HG03575 (cell line): ENCODE results near the gene SYT2.
"Not testable (repeated sequence)": the region's sequence is repeated elsewhere in the genome, so short reads cannot be mapped to it uniquely, and the experiment has no call there.

ENCODE experiments used
- ATAC-seq: cut with Tn5 transposase; IDR thresholded peaks from one replicate; pipeline ENCODE4 v1.9.1; 2021; ENCODE audit not compliant: unreplicated experiment, insufficient number of reproducible peaks, low FRiP score; ENCODE audit errors: extremely low read depth

SYT2 gene

DNA sequence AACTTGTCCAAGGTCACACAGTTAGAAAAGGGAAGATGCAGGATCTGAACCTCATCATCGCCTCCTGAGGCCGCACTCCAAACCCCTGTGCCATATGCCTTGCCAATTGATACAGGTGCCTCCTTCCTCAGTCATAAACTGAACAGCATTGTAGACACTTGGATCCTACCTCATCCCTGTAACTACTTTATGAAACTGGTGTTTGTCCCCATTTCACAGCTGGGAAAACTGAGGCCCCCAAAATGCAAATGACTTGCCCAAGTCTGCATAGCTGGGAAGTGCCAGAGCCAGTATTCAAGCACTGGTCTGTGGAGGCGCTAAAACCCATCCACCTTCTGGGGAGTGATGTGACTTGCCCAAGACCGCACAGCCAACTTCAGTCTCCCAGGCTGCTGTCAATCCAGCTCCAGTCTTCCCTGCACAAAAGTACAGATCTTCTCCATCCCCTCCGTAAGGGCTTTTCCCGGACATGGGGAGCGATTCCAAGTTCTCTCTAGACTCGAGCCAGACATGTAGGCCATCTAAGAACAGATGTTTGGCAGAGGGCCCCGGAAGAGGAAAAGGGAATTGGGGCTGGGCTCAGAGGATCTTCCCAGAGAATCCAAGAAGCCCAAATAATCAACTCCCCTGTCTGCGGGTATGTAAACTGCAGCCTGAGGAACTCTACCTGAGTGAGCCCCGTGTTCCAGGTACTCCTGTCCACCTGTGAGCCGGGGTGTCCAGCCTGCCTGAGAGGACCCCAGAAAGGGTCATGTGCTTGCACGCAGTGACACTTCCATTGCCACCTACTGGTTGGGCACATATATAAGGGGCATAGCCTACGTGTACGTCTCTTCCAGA, 60.5 kb downstream of the SYT2 start:
- no peak for ATAC-seq

- no peak for ATAC-seq
Observed at GRCh38 chr1:202648605-202649226, 61.5 kb downstream of the SYT2 start.

- no peak for ATAC-seq
Observed at GRCh38 chr1:202645097-202645476, 65.2 kb downstream of the SYT2 start.

GRCh38 chr1:202644219-202645096, 65.8 kb downstream of the SYT2 start:
- no peak for ATAC-seq

- ATAC-seq = no peak
Observed at GRCh38 chr1:202643397-202644218, 66.6 kb downstream of the SYT2 start.

DNA sequence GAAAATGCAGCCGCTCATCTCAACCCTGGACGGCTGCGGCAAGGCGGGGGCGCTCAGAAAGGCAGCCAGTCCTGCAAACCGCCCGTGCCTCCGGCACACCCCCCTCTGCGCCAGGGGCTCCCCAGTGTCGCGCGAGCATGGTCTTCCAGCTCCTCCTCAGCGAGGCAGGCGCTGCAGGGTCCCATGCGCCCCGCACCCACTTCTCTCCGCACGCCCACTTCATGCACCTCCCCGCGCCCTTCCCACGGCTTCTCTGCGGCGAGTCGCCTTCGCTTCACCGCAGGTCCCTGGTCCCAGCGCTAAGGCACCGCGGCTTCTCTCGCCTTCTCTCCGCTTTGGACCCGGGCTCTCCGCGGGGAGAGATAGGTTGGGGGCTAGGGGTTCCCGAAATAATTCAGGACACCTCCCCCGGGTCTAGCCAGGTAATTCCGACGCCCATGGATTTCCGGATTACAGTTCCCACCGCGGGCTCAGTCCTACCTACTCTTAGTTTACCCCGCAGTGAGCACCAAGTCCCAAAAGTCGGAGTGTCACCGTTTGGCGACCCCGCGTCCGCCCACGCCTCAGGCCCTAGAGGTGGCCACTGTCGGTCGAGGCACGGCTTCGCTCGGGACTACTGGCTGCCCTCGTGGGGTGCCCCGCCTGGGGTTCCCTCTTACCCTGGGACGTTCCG, 67.5 kb downstream of the SYT2 start:
- no peak for ATAC-seq

DNA sequence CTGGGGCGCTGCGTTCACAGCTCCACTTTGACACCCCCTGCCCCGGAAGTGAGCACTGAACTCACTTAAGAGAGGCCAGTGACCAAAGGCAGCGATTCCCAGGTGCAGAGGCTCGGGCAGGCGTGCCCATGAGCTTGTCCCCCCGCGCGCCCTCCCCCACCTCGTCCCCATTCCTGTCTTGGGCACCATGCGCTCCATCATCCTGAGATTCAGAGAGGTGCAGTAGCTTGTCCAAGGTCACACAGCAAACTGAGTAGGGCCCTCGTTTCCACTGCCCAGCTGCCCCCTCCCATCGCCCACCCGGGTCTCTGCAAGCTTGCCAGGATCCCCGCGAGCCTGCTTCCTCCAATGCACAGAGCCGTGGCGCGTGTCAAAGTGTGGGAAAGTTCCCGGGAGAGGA, 68.0 kb downstream of the SYT2 start:
- ATAC-seq = no peak

DNA sequence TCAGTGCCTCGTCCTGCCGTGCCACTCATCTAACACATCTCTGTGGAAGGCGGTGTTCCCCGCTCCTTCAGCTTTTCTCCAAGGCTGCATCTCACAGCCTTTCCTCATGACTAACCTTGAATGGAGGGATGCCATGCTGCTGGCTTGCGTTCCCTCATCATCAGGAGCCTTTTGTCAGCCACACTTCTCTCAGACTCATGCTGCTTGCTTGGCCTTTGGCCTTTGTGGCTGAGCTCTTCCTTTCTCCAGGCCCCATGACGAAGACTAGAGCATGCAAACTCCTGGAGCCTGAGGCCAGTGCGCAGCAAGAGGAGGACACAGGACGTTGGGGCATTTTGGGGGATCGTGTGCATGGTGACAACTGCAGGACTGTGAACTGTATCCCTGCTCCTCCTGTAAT, 70.8 kb downstream of the SYT2 start:
- no peak for ATAC-seq

- not testable (repeated sequence) for ATAC-seq
Observed at GRCh38 chr1:202638701-202639305, 71.5 kb downstream of the SYT2 start.

DNA sequence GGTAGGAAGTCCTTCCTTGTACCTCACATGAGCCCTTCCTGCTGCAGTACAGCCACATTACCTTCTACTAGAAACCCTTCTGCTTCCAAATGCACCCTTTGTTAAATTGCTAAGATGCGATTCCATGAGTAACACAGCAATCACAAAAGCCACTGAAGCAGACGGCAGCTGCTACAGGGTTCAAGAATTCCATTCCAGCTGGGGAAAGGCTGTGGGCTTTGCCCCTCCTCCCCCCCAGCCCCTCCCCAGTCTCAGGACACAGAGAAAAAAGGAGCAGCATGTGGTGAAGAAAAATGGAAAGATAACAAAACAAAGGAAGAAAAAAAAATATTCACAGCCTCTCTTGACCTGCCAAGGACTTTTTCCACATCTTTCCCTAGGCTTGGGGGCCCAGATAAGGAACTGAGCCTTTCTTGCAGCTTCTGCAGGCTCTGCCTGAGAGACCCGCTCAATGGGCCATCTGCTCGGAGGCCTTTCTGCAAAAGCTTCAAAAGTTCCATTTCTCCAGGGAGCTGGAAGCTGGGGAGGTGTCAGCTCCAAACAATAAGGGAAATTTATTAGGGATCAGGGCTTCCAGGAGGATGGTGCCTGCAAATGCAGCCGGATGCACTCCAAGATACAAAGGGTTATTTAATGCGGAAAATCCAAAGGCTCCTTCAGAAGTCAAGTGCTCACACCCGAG, 72.1 kb downstream of the SYT2 start:
- ATAC-seq = no peak

DNA sequence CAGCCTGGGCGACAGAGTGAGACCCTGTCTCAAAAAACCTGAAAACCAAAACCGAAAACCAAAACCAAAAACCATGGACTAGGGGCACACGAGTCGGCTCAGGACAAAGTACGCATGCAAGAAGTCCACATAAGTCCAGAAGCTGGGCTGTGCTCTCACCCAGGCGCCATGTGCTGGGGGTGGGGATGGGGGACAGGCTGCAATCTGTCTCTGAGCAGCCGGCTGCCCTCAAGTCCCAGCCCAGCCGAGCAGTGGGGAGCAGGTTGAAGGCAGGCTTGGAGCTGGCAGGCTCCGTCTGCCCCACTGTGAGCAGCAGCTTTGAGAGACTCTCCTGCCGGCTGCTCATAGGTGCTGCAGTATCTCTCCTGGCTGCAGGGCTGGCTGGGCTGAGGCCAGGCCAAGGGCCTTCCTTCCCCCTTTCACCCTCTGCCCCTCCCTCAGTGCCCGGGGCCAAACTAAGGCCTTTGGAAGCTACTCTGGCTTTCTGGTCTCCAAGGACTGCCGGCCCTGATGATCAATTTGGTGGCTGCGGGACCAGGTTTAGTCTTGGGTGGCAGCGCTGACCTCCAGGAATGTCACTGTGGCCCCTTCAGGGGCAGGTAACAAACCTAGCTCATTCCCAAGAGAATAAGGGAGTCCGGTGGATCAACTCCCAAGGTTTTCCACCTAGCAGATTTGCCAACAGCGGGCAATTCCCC, 72.8 kb downstream of the SYT2 start:
- ATAC-seq = not testable (repeated sequence)

DNA sequence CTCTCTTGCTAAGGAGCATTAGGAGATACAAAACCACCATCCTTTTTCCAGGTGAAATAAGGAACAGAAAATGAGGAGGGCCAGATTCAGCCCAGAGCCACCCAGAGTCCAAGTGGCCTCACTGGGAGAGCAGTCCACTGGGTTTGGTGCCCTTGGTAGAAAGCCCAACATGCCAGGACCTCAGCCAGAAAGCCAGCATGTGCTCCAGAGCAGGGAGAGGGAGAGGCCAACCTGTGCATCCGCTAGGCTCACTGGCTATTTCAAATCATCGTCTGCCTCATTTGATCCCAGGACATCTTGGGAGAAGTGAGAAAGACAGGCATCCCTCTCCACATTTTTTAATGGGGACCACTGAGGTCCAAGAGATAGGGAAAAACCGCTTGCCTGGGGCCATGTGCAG, 74.1 kb downstream of the SYT2 start:
- ATAC-seq = not testable (repeated sequence)

- ATAC-seq = no peak
Observed at GRCh38 chr1:202632241-202632640, 78.0 kb downstream of the SYT2 start.

DNA sequence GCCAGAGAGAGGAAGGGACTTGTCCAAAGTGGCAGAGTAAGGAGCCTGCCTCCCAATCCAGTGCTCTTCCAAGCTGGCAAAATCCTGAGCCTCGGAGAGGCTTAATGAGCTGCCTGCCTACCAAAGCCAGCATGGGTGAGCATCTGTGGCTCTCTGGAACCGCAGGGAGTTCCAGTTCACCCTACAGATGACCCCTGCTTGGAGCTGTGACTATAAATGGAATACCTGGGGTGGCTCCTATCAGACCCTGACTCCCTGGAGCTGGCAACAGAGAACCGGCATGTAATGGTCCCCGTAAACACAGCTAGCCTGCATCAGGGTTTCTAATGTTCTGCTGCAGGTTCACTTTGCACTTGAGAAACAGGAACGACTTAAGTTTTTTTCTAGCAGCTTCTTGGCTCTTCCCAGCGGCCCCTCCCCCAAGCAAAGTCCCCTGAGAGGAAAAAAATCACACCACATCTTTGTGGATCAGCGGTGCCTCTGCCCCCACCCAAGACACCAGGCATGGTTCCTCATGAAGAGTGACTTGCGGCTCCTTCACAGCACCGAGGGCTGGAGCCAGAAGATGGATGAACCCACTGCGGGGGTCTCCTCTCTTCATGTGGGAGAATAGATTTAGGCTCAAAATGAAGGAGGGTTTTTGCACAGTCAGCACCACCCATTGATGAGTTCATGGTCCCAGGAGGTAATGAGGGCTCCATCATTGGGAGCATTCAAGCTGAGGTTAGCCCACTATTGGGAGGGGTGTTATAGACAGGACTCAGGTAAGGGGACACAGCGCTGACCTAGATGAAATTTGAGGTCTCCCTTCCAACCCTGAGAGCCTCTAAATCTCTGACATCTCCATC, 79.0 kb downstream of the SYT2 start:
- no peak for ATAC-seq

- ATAC-seq = no peak
Observed at GRCh38 chr1:202630541-202630940, 79.7 kb downstream of the SYT2 start.

- ATAC-seq = not testable (repeated sequence)
Observed at GRCh38 chr1:202630096-202630495, 80.2 kb downstream of the SYT2 start.
